Measurements from ENCODE around the gene NUMA1.

DNA sequence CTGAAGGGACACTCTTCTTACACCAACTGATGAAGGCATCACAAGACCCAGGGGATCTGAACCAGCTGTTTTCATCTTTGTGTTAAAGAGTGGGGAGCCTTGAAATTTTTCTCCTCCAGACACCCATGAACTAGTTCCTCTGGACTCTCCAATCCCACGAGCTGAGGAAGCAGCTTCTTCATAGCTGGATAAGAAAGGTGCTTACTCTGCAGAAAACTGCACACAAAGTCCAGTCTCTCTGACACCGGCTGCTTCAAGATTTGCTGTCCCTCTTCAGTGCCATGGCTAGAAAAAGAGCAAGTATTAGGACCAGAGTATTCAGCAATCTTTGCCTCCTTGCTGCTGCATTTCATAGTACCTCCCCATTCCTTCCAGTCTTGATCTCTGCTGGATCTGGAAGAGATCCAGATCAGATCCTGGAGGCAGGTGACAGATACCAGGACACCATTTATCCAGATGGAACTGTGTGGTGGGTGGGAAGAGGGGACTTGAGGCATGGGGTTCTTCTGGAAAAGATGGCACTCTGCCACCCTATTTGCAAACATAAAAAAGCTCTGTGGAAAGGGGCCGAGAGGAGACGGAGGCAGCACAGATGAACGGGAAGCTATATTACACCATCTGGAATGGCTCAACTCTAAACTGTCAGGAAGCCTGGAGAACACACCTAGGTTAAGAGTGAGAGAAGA lies 56.1 kb downstream of the NUMA1 start:
- TF ChIP-seq, protein P1, sequence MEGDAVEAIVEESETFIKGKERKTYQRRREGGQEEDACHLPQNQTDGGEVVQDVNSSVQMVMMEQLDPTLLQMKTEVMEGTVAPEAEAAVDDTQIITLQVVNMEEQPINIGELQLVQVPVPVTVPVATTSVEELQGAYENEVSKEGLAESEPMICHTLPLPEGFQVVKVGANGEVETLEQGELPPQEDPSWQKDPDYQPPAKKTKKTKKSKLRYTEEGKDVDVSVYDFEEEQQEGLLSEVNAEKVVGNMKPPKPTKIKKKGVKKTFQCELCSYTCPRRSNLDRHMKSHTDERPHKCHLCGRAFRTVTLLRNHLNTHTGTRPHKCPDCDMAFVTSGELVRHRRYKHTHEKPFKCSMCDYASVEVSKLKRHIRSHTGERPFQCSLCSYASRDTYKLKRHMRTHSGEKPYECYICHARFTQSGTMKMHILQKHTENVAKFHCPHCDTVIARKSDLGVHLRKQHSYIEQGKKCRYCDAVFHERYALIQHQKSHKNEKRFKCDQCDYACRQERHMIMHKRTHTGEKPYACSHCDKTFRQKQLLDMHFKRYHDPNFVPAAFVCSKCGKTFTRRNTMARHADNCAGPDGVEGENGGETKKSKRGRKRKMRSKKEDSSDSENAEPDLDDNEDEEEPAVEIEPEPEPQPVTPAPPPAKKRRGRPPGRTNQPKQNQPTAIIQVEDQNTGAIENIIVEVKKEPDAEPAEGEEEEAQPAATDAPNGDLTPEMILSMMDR (conservative IDR thresholded peaks at IDR 0.05; ENCODE audit: low read length) = no peak
- no peak for TF ChIP-seq EZH2phosphoT487 (IDR thresholded peaks at IDR 0.05; ENCODE audit: borderline replicate concordance)

Measured in Loucy (cell line).